NCI-H146 treated with DMSO at 0.1 percent for 48 hours (cell line): ENCODE results near the gene RFC5.
A peak's percentile ranks its signal among the peaks of the same experiment; 100 is the strongest.
"Not testable (repeated sequence)": the region's sequence is repeated elsewhere in the genome, so short reads cannot be mapped to it uniquely, and the experiment has no call there.

Experiments
- DNase-seq: peaks from one replicate; lab custom pipeline; 2025; ENCODE audit not compliant: unreplicated experiment; lab: John Stamatoyannopoulos, UW

Gene RFC5

GRCh38 chr12:118016424-118017264 is at the start of gene RFC5:
Gene RFC5 (plus strand): TSS chr12:118016703. CDS start chr12:118016828, 125 bp downstream.
- DNase-seq: peak; percentile 96

GRCh38 chr12:117967043-117967442 is 49.5 kb upstream of the RFC5 start:
- DNase-seq: no peak

- peak; percentile 27 for DNase-seq
Measured at GRCh38 chr12:117967512-117967911, 49.0 kb upstream of the RFC5 start.

- peak; percentile 27 for DNase-seq
Measured at GRCh38 chr12:117968151-117968789, 48.2 kb upstream of the RFC5 start.

GRCh38 chr12:117968826-117969659 is 47.5 kb upstream of the RFC5 start, which contains the start of gene KSR2:
Gene KSR2 (minus strand): TSS chr12:117968990. CDS start chr12:117968255, 735 bp downstream.
- peak; percentile 95 for DNase-seq

- no peak for DNase-seq
Measured at GRCh38 chr12:117970334-117970733, 46.2 kb upstream of the RFC5 start.

- no peak for DNase-seq
Measured at GRCh38 chr12:117972301-117972700, 44.2 kb upstream of the RFC5 start.

GRCh38 chr12:117975006-117975405 is 41.5 kb upstream of the RFC5 start:
- DNase-seq: no peak

GRCh38 chr12:117977373-117977772 is 39.1 kb upstream of the RFC5 start:
- no peak for DNase-seq

GRCh38 chr12:117980616-117981015 is 35.9 kb upstream of the RFC5 start:
- no peak for DNase-seq

GRCh38 chr12:117981267-117981666 is 35.2 kb upstream of the RFC5 start:
- no peak for DNase-seq

- no peak for DNase-seq
Measured at GRCh38 chr12:117985182-117985581, 31.3 kb upstream of the RFC5 start.

GRCh38 chr12:117986705-117987469 is 29.6 kb upstream of the RFC5 start:
- DNase-seq: no peak

- no peak for DNase-seq
Measured at GRCh38 chr12:117994551-117995438, 21.7 kb upstream of the RFC5 start.

GRCh38 chr12:117998719-117999118 is 17.8 kb upstream of the RFC5 start:
- no peak for DNase-seq

GRCh38 chr12:117999806-118000205 is 16.7 kb upstream of the RFC5 start:
- not testable (repeated sequence) for DNase-seq

GRCh38 chr12:118010903-118011302 is 5.6 kb upstream of the RFC5 start:
- DNase-seq: no peak

- DNase-seq: no peak
Measured at GRCh38 chr12:118011377-118011776, 5.1 kb upstream of the RFC5 start.

GRCh38 chr12:118011961-118012360 is 4.5 kb upstream of the RFC5 start:
- no peak for DNase-seq

- no peak for DNase-seq
Measured at GRCh38 chr12:118013283-118013682, 3.2 kb upstream of the RFC5 start.
